HG03575 (cell line): ENCODE data around the gene CSF2.
"Not testable (repeated sequence)": the region's sequence is repeated elsewhere in the genome, so short reads cannot be mapped to it uniquely, and the experiment has no call there.

ENCODE experiments used
- ATAC-seq: cut with Tn5 transposase; IDR thresholded peaks from one replicate; pipeline ENCODE4 v1.9.1; 2021; ENCODE audit not compliant: unreplicated experiment, insufficient number of reproducible peaks, low FRiP score; ENCODE audit errors: extremely low read depth

CSF2 gene

GRCh38 chr5:132123578-132123977 lies 50.0 kb downstream of the CSF2 start:
- ATAC-seq: not testable (repeated sequence)
